Stimulated activated naive B cell treated with anti-CD40 and anti-IgM and Interleukin-4, amounts not matched to agents 10 μg/mL and 1 μg/mL and 100 μg/mL, for 72 hours (primary cell): ENCODE data around the gene ERG.

Source experiments
- ATAC-seq, 2 donors: fragments of 150-1000 bp; cut with Tn5 transposase; replicated peaks; 2 replicates each; pipeline ENCODE4 v1.10.0; 2021; ENCODE audit warnings: moderate library complexity in 1 of 2
- DNase-seq: peaks from one replicate; pipeline ENCODE4 v3.0.0; 2021
- H3K27ac Mint-ChIP-seq: one replicate; pipeline ENCODE4 v1.8.0; 2022; ENCODE audit warnings: mild to moderate bottlenecking, mixed read lengths
- H3K27me3 Mint-ChIP-seq, 2 donors: one replicate each; pipeline ENCODE4 v1.8.0; 2022; ENCODE audit warnings: mixed read lengths in 2 of 2
- H3K36me3 Mint-ChIP-seq, 2 donors: one replicate each; pipeline ENCODE4 v1.8.0; 2022; ENCODE audit warnings: mixed read lengths in 2 of 2, mild to moderate bottlenecking in 1 of 2
- H3K4me1 Mint-ChIP-seq, 2 donors: one replicate each; pipeline ENCODE4 v1.8.0; 2022; ENCODE audit warnings: mixed read lengths in 2 of 2, mild to moderate bottlenecking in 1 of 2
- H3K4me3 Mint-ChIP-seq, 2 donors: one replicate each; pipeline ENCODE4 v1.8.0; 2022; ENCODE audit warnings: mild to moderate bottlenecking in 2 of 2, mixed read lengths in 2 of 2, moderate library complexity in 1 of 2
- H3K9me3 Mint-ChIP-seq, 2 donors: one replicate each; pipeline ENCODE4 v1.8.0; 2022; ENCODE audit warnings: mixed read lengths in 2 of 2, mild to moderate bottlenecking in 1 of 2

ERG gene

GRCh38 chr21:38376693-38377092, 121.6 kb downstream of the ERG start:
- Mint-ChIP-seq H3K9me3 (peaks cover 7% of the 10 kb centered on the region in 2 donors), H3K4me3 (peak overlapping the region; percentile 57 to 64), H3K27ac (no peak overlapping the region), H3K4me1 (peaks cover 0 to 12% of the 10 kb centered on the region in 2 donors), H3K36me3 (peaks cover 10% of the 10 kb centered on the region in 2 donors), H3K27me3 (peaks cover 4 to 5% of the 10 kb centered on the region in 2 donors)
- ATAC-seq, result peak; percentile 23 to 39
- DNase-seq, result no peak

GRCh38 chr21:38376235-38376634, 122.0 kb downstream of the ERG start:
- DNase-seq (no peak), ATAC-seq (peak; percentile 78 to 83)
- Mint-ChIP-seq H3K27me3 (peaks cover 4 to 5% of the 10 kb centered on the region in 2 donors), H3K27ac (peak overlapping the region; percentile 16), H3K36me3 (peaks cover 10% of the 10 kb centered on the region in 2 donors), H3K9me3 (peaks cover 7% of the 10 kb centered on the region in 2 donors), H3K4me3 (peak overlapping the region; percentile 57 to 64), H3K4me1 (peaks cover 0 to 12% of the 10 kb centered on the region in 2 donors)

- Mint-ChIP-seq H3K27ac (no peak overlapping the region), H3K9me3 (peaks cover 0 to 6% of the 10 kb centered on the region in 2 donors), H3K36me3 (no peaks in the 10 kb centered on the region), H3K4me3 (no peak overlapping the region), H3K4me1 (no peaks in the 10 kb centered on the region), H3K27me3 (no peaks in the 10 kb centered on the region)
- no peak for ATAC-seq
- DNase-seq, result no peak
Measured at GRCh38 chr21:38367646-38368045, 130.6 kb downstream of the ERG start.

- H3K27me3 Mint-ChIP-seq, result no peaks in the 10 kb centered on the region
- no peaks in the 10 kb centered on the region for H3K36me3 Mint-ChIP-seq
- DNase-seq, result no peak
- peaks cover 0 to 4% of the 10 kb centered on the region in 2 donors for H3K9me3 Mint-ChIP-seq
- H3K4me1 Mint-ChIP-seq, result no peaks in the 10 kb centered on the region
- ATAC-seq, result no peak
- H3K4me3 Mint-ChIP-seq, result no peak overlapping the region
- no peak overlapping the region for H3K27ac Mint-ChIP-seq
Measured at GRCh38 chr21:38365521-38365920, 132.8 kb downstream of the ERG start.

- peaks cover 0 to 3% of the 10 kb centered on the region in 2 donors for H3K27me3 Mint-ChIP-seq
- no peak overlapping the region for H3K4me3 Mint-ChIP-seq
- ATAC-seq (no peak), DNase-seq (no peak)
- H3K36me3 Mint-ChIP-seq, result no peaks in the 10 kb centered on the region
- no peak overlapping the region for H3K27ac Mint-ChIP-seq
- H3K4me1 Mint-ChIP-seq, result no peaks in the 10 kb centered on the region
- peaks cover 0 to 2% of the 10 kb centered on the region in 2 donors for H3K9me3 Mint-ChIP-seq
Measured at GRCh38 chr21:38363693-38364092, 134.6 kb downstream of the ERG start.

GRCh38 chr21:38361324-38361723, 137.0 kb downstream of the ERG start:
- Mint-ChIP-seq H3K4me1 (peaks cover 0 to 2% of the 10 kb centered on the region in 2 donors), H3K9me3 (peaks cover 0 to 2% of the 10 kb centered on the region in 2 donors), H3K27ac (no peak overlapping the region), H3K4me3 (no peak overlapping the region), H3K27me3 (peaks cover 4 to 7% of the 10 kb centered on the region in 2 donors), H3K36me3 (no peaks in the 10 kb centered on the region)
- no peak for DNase-seq
- no peak for ATAC-seq

GRCh38 chr21:38359835-38360234, 138.4 kb downstream of the ERG start:
- no peak overlapping the region for H3K27ac Mint-ChIP-seq
- H3K4me3 Mint-ChIP-seq, result no peak overlapping the region
- ATAC-seq (no peak), DNase-seq (no peak)
- peaks cover 9 to 14% of the 10 kb centered on the region in 2 donors for H3K27me3 Mint-ChIP-seq
- H3K36me3 Mint-ChIP-seq, result no peaks in the 10 kb centered on the region
- H3K9me3 Mint-ChIP-seq, result peaks cover 0 to 2% of the 10 kb centered on the region in 2 donors
- peaks cover 0 to 2% of the 10 kb centered on the region in 2 donors for H3K4me1 Mint-ChIP-seq

GRCh38 chr21:38359090-38359489, 139.2 kb downstream of the ERG start:
- Mint-ChIP-seq H3K4me3 (no peak overlapping the region), H3K4me1 (peaks cover 0 to 2% of the 10 kb centered on the region in 2 donors), H3K36me3 (no peaks in the 10 kb centered on the region), H3K9me3 (no peaks in the 10 kb centered on the region), H3K27me3 (peaks cover 15 to 16% of the 10 kb centered on the region in 2 donors), H3K27ac (no peak overlapping the region)
- DNase-seq (no peak), ATAC-seq (no peak)

GRCh38 chr21:38358666-38359065, 139.6 kb downstream of the ERG start:
- H3K27me3 Mint-ChIP-seq, result peaks cover 15 to 16% of the 10 kb centered on the region in 2 donors
- no peaks in the 10 kb centered on the region for H3K36me3 Mint-ChIP-seq
- no peaks in the 10 kb centered on the region for H3K9me3 Mint-ChIP-seq
- no peak for ATAC-seq
- DNase-seq, result no peak
- H3K4me1 Mint-ChIP-seq, result peaks cover 0 to 2% of the 10 kb centered on the region in 2 donors
- H3K27ac Mint-ChIP-seq, result no peak overlapping the region
- H3K4me3 Mint-ChIP-seq, result no peak overlapping the region

GRCh38 chr21:38358098-38358497, 140.2 kb downstream of the ERG start:
- H3K36me3 Mint-ChIP-seq, result no peaks in the 10 kb centered on the region

GRCh38 chr21:38356883-38357625, 141.2 kb downstream of the ERG start:
- Mint-ChIP-seq H3K36me3 (no peaks in the 10 kb centered on the region), H3K27ac (no peak overlapping the region), H3K27me3 (peaks cover 16 to 20% of the 10 kb centered on the region in 2 donors), H3K4me3 (no peak overlapping the region), H3K4me1 (peaks cover 2% of the 10 kb centered on the region in 2 donors), H3K9me3 (no peaks in the 10 kb centered on the region)
- ATAC-seq, result no peak
- no peak for DNase-seq

More at GRCh38 chr21:38358098-38358497, 140.2 kb downstream of the ERG start:
- Mint-ChIP-seq H3K27me3 (peaks cover 16% of the 10 kb centered on the region in 2 donors), H3K4me1 (peaks cover 0 to 2% of the 10 kb centered on the region in 2 donors), H3K9me3 (no peaks in the 10 kb centered on the region), H3K27ac (no peak overlapping the region), H3K4me3 (no peak overlapping the region)
- DNase-seq (no peak), ATAC-seq (no peak)

- no peaks in the 10 kb centered on the region for H3K36me3 Mint-ChIP-seq
- peak; percentile 83 to 93 for ATAC-seq
Measured at GRCh38 chr21:38355992-38356781, 142.1 kb downstream of the ERG start.

GRCh38 chr21:38355353-38355752, 142.9 kb downstream of the ERG start:
- Mint-ChIP-seq H3K27me3 (peaks cover 19 to 20% of the 10 kb centered on the region in 2 donors), H3K36me3 (no peaks in the 10 kb centered on the region), H3K9me3 (no peaks in the 10 kb centered on the region), H3K4me1 (peaks cover 4 to 8% of the 10 kb centered on the region in 2 donors), H3K27ac (no peak overlapping the region), H3K4me3 (no peak overlapping the region)
- DNase-seq, result no peak
- ATAC-seq, result no peak

More at GRCh38 chr21:38355992-38356781, 142.1 kb downstream of the ERG start:
- DNase-seq, result peak; percentile 56
- Mint-ChIP-seq H3K27ac (no peak overlapping the region), H3K4me1 (peaks cover 4 to 8% of the 10 kb centered on the region in 2 donors), H3K9me3 (no peaks in the 10 kb centered on the region), H3K4me3 (no peak overlapping the region), H3K27me3 (peaks cover 16 to 20% of the 10 kb centered on the region in 2 donors)

- DNase-seq (no peak), ATAC-seq (no peak)
- Mint-ChIP-seq H3K27ac (no peak overlapping the region), H3K36me3 (no peaks in the 10 kb centered on the region), H3K27me3 (peaks cover 20 to 23% of the 10 kb centered on the region in 2 donors), H3K4me1 (peaks cover 4 to 8% of the 10 kb centered on the region in 2 donors), H3K4me3 (no peak overlapping the region), H3K9me3 (no peaks in the 10 kb centered on the region)
Measured at GRCh38 chr21:38354746-38355145, 143.5 kb downstream of the ERG start.
